SK-N-SH (cell line): ENCODE results near the gene STOML2. TPM values are rescaled to one million over a fixed set of nuclear protein-coding genes. Genes with fewer than 3 reads are reported as not detected.

Experiments
- CTCF ChIA-PET: fragments of 300-600, 350-600 bp; formaldehyde crosslinking; extraction: SDS; loops from one replicate; lab custom pipeline; 2021; lab: Yijun Ruan, JAX
- POLR2A ChIA-PET: fragments of 350-600 bp; sonication (Branson Sonifier 250); formaldehyde crosslinking; extraction: SDS; loops from one replicate; lab custom pipeline; 2020; ENCODE audit warnings: antibody characterized with exemption, inconsistent platforms; lab: Yijun Ruan, JAX
- DNase-seq: peaks from one replicate; pipeline ENCODE4 v3.0.0; 2012
- H2AFZ ChIP-seq: fragments of 200-600 bp; sonication (generic); 2 replicates; pipeline ENCODE4 v1.8.1; 2016; ENCODE audit warnings: antibody characterized with exemption, mild to moderate bottlenecking, low read depth
- H3F3A ChIP-seq: fragments of 200-600 bp; sonication (generic); replicated peaks from 2 replicates; pipeline ENCODE3; 2016; ENCODE audit warnings: antibody characterized with exemption, mild to moderate bottlenecking; ENCODE audit not compliant: insufficient read depth
- H3K27ac ChIP-seq, 2 experiments: fragments of 200-500 bp in 1 of 2; fragments of 200-600 bp in 1 of 2; sonication (Bioruptor generic) in 1 of 2; sonication (generic), shearing (Covaris generic) in 1 of 2; 2 replicates each; pipeline versions ENCODE4 v1.5.1 to v1.6.1; 2014 to 2016; ENCODE audit warnings: low read depth in 2 of 2, inconsistent platforms in 1 of 2, low read length in 1 of 2, mild to moderate bottlenecking in 1 of 2, mixed read lengths in 1 of 2
- H3K27me3 ChIP-seq: fragments of 200-600 bp; sonication (generic), shearing (Covaris generic); 2 replicates; pipeline ENCODE4 v1.6.1; 2016; ENCODE audit warnings: mixed run types; ENCODE audit not compliant: insufficient read depth
- H3K36me3 ChIP-seq, 2 experiments: fragments of 200-500 bp in 1 of 2; fragments of 200-600 bp in 1 of 2; sonication (Bioruptor generic) in 1 of 2; sonication (generic) in 1 of 2; replicated peaks in 1 of 2; 2 replicates each; pipeline versions ENCODE3 to v1.5.1; 2014 to 2016; ENCODE audit warnings: low read length in 1 of 2, mild to moderate bottlenecking in 1 of 2; ENCODE audit not compliant: insufficient read depth in 2 of 2, control insufficient read depth in 1 of 2
- H3K4me1 ChIP-seq, 2 experiments: fragments of 200-500 bp in 1 of 2; fragments of 200-600 bp in 1 of 2; sonication (Bioruptor generic) in 1 of 2; sonication (generic), shearing (Covaris generic) in 1 of 2; 2 replicates each; pipeline versions ENCODE4 v1.5.1 to v1.6.1; 2014 to 2016; ENCODE audit warnings: low read depth in 1 of 2, low read length in 1 of 2, mixed run types in 1 of 2; ENCODE audit not compliant: insufficient read depth in 2 of 2, control insufficient read depth in 1 of 2
- H3K4me2 ChIP-seq: fragments of 200-600 bp; sonication (generic), shearing (Covaris generic); 2 replicates; pipeline ENCODE4 v1.6.1; 2017; ENCODE audit warnings: mixed run types
- H3K4me3 ChIP-seq, 2 experiments: fragments of 200-500 bp in 1 of 2; fragments of 200-600 bp in 1 of 2; sonication (Bioruptor generic) in 1 of 2; sonication (generic), shearing (Covaris generic) in 1 of 2; 2 replicates each; pipeline versions ENCODE4 v1.5.1 to v1.8.1; 2014 to 2016; ENCODE audit warnings: low read depth in 2 of 2, inconsistent platforms in 1 of 2, low read length in 1 of 2, mild to moderate bottlenecking in 1 of 2, mixed read lengths in 1 of 2, moderate library complexity in 1 of 2
- H3K79me2 ChIP-seq: fragments of 200-600 bp; sonication (generic); 2 replicates; pipeline ENCODE4 v1.8.1; 2017; ENCODE audit warnings: mild to moderate bottlenecking; ENCODE audit not compliant: insufficient read depth
- H3K9ac ChIP-seq: fragments of 200-600 bp; sonication (generic); 2 replicates; pipeline ENCODE4 v1.6.1; 2017; ENCODE audit warnings: mixed run types
- H3K9me2 ChIP-seq: fragments of 200-600 bp; sonication (generic); 2 replicates; pipeline ENCODE4 v1.6.1; 2017; ENCODE audit warnings: mixed run types
- H3K9me3 ChIP-seq: fragments of 200-600 bp; sonication (generic); 2 replicates; pipeline ENCODE4 v1.6.1; 2017; ENCODE audit warnings: mixed run types, mild to moderate bottlenecking, moderate library complexity
- H4K20me1 ChIP-seq: fragments of 200-600 bp; sonication (generic); 2 replicates; pipeline ENCODE4 v1.6.1; 2017; ENCODE audit warnings: mild to moderate bottlenecking, mixed run types; ENCODE audit not compliant: insufficient read depth
- CTCF ChIP-seq: fragments of 200-600 bp; sonication (generic); IDR thresholded peaks from 2 replicates; pipeline ENCODE4 v1.6.1; 2017; ENCODE audit warnings: antibody characterized with exemption, mild to moderate bottlenecking, moderate library complexity
- ELF1 ChIP-seq: IDR thresholded peaks from 2 replicates; pipeline ENCODE4 v1.4.0; 2012
- GATA2 ChIP-seq: sonication (generic); formaldehyde crosslinking; IDR thresholded peaks from 2 replicates; pipeline ENCODE4 v1.5.0; 2020; ENCODE audit warnings: mild to moderate bottlenecking, missing genetic modification reagents
- MEF2A ChIP-seq: IDR thresholded peaks from 2 replicates; pipeline ENCODE4 v1.4.0; 2012; ENCODE audit warnings: low read depth, borderline replicate concordance
- NFIC ChIP-seq: IDR thresholded peaks from 2 replicates; pipeline ENCODE4 v1.4.0; 2012; ENCODE audit warnings: borderline replicate concordance
- PBX3 ChIP-seq: IDR thresholded peaks from 2 replicates; pipeline ENCODE4; 2012
- POLR2AphosphoS5 ChIP-seq: IDR thresholded peaks from 2 replicates; pipeline ENCODE4 v1.6.1; 2012; ENCODE audit warnings: low read depth, low read length
- REST ChIP-seq: IDR thresholded peaks from 2 replicates; pipeline ENCODE4 v1.6.1; 2012; ENCODE audit warnings: mild to moderate bottlenecking, low read depth, low read length, moderate library complexity
- RFX5 ChIP-seq: IDR thresholded peaks from 2 replicates; pipeline ENCODE4 v1.6.1; 2012; ENCODE audit warnings: mild to moderate bottlenecking, improper control_type of control experiment, low read length
- RXRA ChIP-seq: IDR thresholded peaks from 2 replicates; pipeline ENCODE4 v1.4.0; 2012; ENCODE audit warnings: low read depth, mild to moderate bottlenecking, borderline replicate concordance
- USF1 ChIP-seq: IDR thresholded peaks from 2 replicates; pipeline ENCODE4 v1.4.0; 2012; ENCODE audit warnings: low read depth, borderline replicate concordance
- USF2 ChIP-seq: fragments of 150-350 bp; IDR thresholded peaks from 2 replicates; pipeline ENCODE4 v1.6.1; 2017; ENCODE audit warnings: antibody characterized with exemption, low read length, low read depth, borderline replicate concordance
- YY1 ChIP-seq: IDR thresholded peaks from 2 replicates; pipeline ENCODE4 v1.4.0; 2012; ENCODE audit warnings: low read depth, mild to moderate bottlenecking
- WGBS: methylation state at CpG from one replicate; pipeline ENCODE4 v1.1.6; 2017; ENCODE audit warnings: low lambda C conversion rate; 5-methylcytosine and 5-hydroxymethylcytosine counted together
- polyA plus RNA-seq, 3 experiments: library from polyadenylated mRNA; depleted of rRNA; stranded (reverse); fragments of >200 nt; gene quantifications; 2 replicates each; pipeline ENCODE4 v1.2.3, GENCODE V29; 2012

STOML2 gene
- polyA plus RNA-seq, 1 of the 3 experiments (the other 2 are of a cell fraction), result 232 TPM

GRCh38 chr9:35142037-35142436 is 39.1 kb upstream of the STOML2 start:
- no peak overlapping the region for H3K9ac ChIP-seq
- H3K27ac ChIP-seq, result no peak overlapping the region
- TF ChIP-seq USF1 (no peak), USF2 (no peak)
- POLR2A ChIA-PET, result no interaction called here
- H3K79me2 ChIP-seq, result no peaks in the 10 kb centered on the region
- WGBS, result 1% methylated on average over 5 of the region's 5 CpGs
- no peaks in the 10 kb centered on the region for H3F3A ChIP-seq
- H3K9me3 ChIP-seq, result no peaks in the 10 kb centered on the region
- H3K4me1 ChIP-seq, result no peaks in the 10 kb centered on the region
- H3K27me3 ChIP-seq, result no peaks in the 10 kb centered on the region
- no peak overlapping the region for H3K4me2 ChIP-seq
- H3K9me2 ChIP-seq, result no peaks in the 10 kb centered on the region
- no peak overlapping the region for H2AFZ ChIP-seq
- H3K4me3 ChIP-seq, result no peak overlapping the region
- DNase-seq, result no peak
- H4K20me1 ChIP-seq, result no peaks in the 10 kb centered on the region
- CTCF ChIA-PET, result no interaction called here
- no peaks in the 10 kb centered on the region for H3K36me3 ChIP-seq

- CTCF ChIA-PET, result no interaction called here
- TF ChIP-seq YY1 (no peak), RFX5 (no peak), NFIC (no peak), RXRA (no peak), MEF2A (no peak), PBX3 (no peak), CTCF (no peak), ELF1 (no peak), REST (no peak), GATA2 (CRISPR knock-in tag) (no peak), POLR2AphosphoS5 (no peak)
- Histone ChIP-seq H3K4me2 (no peak overlapping the region), H3K79me2 (no peaks in the 10 kb centered on the region), H3K4me1 (no peaks in the 10 kb centered on the region), H3K9ac (no peak overlapping the region), H3K9me2 (no peaks in the 10 kb centered on the region), H3F3A (no peaks in the 10 kb centered on the region), H3K36me3 (no peaks in the 10 kb centered on the region), H3K27ac (no peak overlapping the region), H3K4me3 (no peak overlapping the region), H2AFZ (0 out of 2 replicates have a peak overlapping the region, but pooled peaks have one; percentile 35), H3K27me3 (no peaks in the 10 kb centered on the region), H4K20me1 (no peaks in the 10 kb centered on the region), H3K9me3 (no peaks in the 10 kb centered on the region)
- WGBS, result 31% methylated on average over 2 of the region's 2 CpGs
- POLR2A ChIA-PET, result no interaction called here
- DNase-seq, result no peak
Measured at GRCh38 chr9:35140093-35140492, 37.2 kb upstream of the STOML2 start.
